HG02840 (cell line): ENCODE results near the gene FAM124A.

Source experiments
- ATAC-seq: cut with Tn5 transposase; IDR thresholded peaks from one replicate; pipeline ENCODE4 v1.9.1; 2021; ENCODE audit warnings: mild to moderate bottlenecking, moderate library complexity, moderate number of reproducible peaks; ENCODE audit not compliant: unreplicated experiment, low FRiP score

FAM124A gene

DNA sequence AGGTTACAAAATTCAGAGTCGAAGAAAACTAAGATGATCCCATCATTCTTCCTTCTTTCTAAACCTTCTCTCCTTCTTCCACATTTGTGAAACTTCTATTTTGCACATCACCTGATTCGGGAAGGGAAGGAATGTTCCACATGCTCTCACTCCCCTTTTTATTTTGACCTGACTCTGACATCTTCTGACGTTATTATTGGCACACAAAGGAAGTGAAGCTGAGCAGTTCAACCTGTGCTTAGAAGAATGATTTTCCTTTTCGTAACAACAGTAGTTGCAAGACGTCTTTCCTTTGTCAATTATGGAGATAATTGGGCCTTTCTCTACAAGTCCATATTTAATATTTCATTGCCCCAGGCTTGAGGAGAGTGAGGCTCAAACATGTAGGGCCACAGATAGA is 18.0 kb downstream of the FAM124A start:
- no peak for ATAC-seq

DNA sequence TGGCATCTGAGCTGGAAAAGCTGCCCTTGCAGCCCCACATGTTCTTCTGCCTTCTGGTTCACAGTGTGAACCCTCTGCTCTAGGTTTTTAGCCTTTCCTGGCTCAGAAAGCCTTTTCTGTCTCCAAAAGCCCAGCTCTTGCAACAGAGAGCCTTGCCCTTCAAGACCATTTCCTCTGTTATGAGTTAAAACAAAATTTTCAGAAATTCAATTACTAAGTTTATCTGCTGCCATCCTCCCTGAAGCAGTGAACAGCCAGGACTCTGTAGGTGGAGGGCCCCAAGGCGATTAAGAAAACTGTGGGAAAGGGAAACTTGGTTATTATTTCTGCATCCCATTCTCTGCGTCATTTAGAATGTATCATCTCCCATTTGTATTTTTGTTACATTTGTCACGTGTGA is 18.8 kb downstream of the FAM124A start:
- ATAC-seq = no peak

DNA sequence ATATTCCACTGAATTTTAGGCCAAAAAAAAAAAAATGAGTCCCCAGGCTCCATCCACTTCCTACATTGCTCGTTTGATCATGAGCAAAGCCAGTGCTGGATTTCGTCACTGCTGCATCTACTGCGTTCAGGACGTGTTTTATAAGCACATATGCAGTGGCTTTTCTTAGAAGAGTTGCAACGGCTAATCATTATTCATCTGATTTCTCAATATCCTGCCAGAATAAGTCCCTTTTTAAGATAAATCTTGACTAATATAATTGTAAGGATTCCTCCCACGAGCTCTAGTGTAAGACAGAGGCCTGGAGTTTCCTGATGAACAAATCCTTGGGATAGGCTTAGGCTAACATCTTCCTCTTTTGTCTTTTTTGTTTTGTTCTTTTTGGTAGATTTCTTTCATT is 19.5 kb downstream of the FAM124A start:
- ATAC-seq = no peak

DNA sequence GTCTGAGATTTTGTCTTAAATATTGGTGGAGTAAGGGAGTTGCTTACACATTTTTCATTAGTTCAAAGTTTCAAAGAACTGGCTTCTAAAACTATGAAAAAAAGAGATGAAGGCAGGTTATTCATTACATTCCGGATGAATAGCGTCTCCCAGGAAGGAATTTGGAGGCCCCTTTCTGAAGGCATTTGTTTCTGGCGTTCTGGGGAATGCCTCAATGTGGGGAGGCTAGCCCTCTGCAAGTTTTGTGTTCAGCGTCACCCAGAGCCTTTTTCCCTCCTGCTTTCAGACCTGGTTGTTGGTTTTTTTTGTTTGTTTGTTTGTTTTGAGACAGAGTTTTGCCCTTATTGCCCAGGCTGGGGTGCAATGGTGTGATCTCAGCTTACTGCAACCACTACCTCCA is 21.0 kb downstream of the FAM124A start:
- no peak for ATAC-seq

DNA sequence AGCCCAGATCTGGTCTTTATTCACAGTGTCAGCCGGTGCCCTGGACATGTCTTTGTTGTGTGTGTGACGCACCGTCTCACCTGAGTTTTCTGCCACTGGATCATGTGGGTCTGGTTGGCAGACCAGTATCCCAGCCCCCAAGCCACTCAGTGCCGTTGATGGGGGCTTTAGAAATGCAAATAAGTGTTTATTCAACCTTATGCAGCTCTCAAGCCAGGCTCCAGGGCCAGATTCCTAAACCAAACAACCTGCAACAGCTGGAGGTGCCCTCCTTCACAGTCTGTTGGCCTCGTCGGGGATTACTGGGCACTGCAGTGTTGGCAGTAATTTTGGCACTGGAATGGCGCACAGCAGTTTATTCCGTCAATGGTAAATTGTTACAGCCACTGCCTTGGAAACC is 21.6 kb downstream of the FAM124A start:
- no peak for ATAC-seq

DNA sequence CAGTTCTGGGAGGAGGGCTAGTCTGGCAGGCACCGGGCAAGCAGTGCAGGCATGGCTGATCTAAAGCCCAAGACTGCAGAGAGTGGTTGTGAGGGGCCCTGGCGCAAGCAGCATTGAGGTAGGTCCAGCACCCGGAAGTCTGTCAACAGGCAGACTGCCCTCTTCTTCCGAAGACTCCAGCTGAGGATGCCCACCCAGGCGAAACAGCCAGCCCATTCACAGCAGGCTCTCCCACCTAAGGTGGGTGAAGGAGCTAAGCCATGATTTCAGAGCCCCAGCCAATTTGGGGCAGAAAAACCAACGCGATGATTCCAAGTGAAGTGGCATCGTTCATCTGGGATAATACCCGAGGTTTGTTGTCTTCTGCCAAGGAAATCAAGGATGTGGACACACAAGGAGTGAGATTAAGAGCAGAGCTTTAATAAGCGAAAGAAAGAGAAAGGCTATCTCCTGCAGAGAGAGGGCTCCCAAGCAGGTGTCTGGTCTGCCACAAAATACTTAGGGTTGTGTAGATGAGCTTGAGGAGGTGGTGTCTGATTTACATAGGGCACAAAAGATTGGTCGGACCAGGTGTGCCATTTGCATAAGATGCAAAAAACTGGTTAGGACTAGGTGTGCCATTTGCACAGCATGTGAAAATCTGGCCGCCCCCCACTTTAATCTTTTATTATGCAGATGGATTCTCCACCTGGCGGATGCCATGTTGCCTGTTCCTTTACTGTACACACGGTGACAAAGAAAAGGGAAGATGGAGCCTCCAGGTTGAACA is 22.6 kb downstream of the FAM124A start:
- ATAC-seq = no peak

DNA sequence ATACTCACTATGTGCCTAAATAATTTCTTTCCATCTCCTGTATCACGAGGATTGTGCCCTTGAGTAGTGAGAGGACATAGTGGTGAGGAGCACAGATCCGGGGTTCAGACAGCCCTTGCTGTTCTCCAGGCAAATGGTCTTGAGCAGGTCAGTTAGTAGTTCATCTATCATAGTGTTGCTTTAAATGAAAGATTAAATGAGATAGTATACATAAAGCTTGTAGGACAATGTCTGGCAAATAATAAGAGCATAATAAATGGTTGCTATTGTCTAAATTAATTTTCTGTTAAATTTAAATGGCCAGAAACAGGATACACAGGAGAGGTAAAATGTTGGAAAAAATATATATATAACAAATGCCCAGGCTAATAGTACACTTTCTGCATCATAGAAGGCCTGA is 23.4 kb downstream of the FAM124A start:
- no peak for ATAC-seq

DNA sequence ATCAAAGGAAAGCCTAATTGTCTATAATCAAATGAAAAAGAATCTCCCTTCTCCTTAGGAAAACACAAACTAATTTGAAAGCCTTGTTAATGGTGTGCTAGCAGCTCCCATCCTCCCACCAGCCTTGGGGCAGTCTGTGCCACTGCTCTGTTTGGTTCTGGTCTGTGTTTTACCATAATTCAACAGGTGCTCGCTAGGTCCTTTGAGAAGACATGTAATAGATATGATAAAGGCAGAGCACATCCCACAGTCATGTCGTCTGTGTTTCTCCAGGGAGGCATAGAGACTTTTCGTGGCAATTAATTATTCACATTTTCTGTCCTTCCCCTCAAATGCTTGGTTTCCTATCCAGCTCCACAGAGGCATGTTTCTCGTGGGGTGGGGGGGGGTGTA is 23.8 kb downstream of the FAM124A start:
- no peak for ATAC-seq

DNA sequence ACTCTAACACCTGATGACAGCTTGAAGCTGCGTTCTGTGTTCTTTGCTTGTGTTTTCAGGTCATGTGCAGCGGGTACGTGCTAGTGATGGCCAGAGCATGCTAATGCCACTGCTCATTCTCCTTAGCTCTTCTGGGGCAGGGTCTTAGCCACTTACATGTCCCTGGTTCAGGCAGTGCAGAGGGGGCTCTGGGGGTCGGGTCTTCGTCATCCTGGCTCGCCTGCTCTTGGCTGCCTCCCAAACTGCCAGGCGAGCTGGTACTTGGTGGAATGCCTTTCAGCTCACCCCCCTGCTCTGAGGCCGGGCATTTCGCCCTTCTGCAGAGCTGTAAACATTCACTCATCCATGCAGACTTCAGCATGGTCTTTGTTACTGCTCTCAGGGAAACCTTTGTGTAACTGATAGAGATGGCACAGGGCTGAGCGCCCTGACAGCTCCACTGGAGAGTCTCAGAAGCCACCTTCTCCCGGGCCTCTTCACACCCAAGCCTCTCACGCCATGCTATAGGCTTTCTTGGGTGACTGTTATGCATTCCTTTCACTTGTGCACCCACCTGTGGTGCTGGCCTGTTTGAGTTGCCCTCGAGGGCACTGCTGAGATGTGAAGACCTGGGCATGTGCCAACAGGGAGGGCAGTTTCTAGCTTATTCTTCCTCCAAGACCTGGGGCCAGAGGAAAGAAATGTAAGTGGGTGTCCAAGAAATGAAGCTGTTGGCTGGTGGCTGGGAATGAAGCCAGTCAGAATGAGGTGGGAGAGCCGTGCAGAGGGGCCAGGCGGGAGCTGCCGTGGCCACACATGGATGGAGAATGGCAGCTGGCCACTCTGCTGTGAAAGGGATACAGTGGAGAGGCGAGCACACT is 24.4 kb downstream of the FAM124A start:
- ATAC-seq = no peak

DNA sequence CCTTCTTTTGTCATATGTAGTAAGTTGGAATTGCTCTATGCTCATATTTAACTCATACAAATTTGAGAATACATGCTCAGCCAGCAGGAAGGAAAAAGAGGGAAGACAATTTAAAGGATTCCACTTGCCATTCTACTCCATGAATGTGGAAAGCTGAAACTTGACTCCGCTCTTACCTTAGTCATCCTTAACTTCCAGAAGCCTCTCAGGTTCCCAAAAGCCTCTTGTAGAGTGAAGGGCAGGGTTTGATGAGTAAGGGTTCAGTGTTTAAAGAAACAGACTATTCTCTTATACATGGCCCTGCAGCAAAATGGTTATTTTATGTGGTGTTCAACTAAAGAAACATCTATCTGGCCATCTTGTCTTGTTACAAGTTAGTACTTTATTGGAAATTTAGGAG is 27.1 kb downstream of the FAM124A start:
- no peak for ATAC-seq

DNA sequence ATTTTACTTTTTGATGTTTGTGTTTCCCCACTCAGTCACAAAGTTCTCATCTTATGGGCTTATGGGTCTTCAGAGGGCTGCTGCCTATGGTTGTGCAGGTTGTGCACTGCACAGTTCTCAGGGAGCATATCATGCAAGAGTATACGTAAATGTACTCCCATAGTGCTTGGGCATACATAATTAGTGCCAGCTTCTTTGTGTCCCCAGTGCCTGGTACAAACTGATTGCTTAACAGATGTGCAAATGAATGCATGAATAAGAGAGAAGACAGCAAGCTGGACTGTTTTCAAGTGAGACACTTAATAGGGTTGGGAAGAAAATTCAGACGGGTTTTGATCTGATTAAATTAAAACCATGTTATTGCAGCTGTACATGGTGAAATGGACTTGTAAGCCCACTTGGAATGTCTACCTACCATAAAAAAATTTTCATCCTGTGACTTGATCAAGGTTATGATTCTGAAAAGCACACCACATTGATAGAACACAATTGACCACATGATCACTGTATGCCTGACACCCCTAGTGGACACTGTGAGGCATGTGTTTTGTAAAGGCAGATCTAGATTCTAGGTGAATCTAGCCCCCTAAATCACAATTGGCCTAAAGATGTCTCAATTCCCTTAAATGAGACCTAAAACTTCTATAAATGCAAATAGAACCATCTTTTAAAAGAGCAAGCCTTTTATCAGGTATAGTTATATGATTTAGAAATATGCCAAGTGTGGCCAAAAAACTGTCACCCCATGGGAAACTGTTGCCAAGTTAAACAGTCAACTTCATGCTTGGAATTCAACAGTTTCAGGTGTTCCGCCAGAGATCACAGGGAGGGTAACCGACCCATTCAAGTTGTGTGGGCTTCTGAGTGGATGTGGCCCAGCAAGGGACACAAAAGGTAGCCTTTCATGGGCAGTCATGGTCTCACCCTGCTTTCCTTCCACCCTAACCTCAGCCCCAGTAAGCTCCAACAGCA is 27.9 kb downstream of the FAM124A start:
- no peak for ATAC-seq

DNA sequence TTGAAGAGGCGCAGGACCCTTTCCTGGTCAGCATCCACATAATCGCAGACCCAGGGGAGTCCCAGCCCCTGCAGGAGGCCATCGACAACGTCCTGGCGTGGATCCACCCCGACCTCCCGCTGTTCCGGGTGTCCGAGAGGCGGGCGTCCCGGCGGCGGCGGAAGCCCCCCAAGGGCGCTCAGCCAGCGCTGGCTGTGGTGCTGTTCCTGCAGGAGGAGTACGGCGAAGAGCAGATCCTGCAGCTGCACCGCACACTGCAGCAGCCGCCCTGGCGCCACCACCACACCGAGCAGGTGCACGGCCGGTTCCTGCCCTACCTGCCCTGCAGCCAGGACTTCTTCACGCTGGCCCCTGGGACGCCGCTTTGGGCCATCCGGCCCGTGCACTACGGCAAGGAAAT is 29.3 kb downstream of the FAM124A start:
- ATAC-seq = no peak

DNA sequence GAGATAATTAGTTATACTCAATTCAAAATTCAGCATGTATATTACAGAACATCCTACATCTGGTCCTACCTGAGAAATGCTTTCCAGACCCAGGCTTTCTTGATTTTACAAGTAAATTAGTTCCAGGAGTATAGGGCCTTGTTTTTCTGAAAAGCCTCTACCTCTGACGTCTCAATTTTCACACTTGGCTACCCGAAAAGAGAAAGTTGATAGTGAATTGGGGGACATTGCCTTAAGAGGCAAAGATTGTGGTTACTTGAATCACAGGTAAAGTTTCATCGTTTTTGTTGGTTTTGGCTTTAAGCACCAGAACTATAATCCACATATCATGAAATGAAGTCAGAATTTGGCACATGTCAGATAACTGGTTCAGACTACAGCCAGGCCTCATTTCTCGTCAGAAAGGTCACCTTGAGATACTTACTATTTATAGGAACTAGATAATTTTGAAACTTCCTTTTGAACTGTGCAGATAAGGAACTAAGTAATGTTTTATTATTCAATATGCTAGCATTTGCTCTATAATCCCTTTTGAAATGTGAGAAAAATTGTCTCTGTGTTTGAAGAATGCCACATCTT is 30.8 kb downstream of the FAM124A start:
- ATAC-seq = no peak

DNA sequence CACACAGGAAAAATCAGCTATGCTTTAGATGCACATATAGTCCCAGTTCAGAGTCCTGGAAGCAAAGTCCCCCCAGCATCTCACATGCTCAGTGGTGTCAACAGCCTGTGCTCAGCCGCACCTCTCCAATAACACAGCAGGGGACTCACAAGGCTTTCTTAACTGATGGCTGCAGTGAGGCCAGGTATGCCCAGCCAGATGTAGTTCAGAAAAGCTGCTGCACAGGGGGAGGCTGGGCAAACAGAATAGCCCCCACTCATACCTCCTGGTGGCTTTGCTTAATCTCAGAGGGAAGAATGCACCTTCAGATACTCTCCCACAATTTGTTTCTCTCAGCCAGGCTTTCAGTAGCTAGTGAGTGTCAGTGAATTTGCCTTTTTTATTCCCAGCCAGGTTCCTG is 33.4 kb downstream of the FAM124A start:
- ATAC-seq = no peak

DNA sequence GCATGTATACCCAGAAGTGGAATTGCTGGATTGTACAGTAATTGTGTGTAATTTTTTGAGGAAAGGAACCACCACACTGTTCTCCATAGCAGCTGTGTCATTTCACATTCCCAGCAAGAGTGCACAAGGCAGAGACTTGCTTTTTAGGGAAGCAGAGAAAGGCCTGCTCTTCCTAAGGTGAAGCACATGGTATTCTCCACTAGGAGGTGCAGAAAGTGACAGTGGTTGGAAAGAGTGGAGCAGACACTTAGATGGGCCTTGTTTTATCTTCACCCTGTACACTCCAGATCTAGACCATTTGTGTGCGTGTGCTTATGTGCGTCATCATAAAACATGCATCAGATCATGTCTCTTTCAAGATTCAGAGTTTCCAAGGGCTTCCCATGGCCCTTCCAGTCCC is 35.0 kb downstream of the FAM124A start:
- no peak for ATAC-seq

DNA sequence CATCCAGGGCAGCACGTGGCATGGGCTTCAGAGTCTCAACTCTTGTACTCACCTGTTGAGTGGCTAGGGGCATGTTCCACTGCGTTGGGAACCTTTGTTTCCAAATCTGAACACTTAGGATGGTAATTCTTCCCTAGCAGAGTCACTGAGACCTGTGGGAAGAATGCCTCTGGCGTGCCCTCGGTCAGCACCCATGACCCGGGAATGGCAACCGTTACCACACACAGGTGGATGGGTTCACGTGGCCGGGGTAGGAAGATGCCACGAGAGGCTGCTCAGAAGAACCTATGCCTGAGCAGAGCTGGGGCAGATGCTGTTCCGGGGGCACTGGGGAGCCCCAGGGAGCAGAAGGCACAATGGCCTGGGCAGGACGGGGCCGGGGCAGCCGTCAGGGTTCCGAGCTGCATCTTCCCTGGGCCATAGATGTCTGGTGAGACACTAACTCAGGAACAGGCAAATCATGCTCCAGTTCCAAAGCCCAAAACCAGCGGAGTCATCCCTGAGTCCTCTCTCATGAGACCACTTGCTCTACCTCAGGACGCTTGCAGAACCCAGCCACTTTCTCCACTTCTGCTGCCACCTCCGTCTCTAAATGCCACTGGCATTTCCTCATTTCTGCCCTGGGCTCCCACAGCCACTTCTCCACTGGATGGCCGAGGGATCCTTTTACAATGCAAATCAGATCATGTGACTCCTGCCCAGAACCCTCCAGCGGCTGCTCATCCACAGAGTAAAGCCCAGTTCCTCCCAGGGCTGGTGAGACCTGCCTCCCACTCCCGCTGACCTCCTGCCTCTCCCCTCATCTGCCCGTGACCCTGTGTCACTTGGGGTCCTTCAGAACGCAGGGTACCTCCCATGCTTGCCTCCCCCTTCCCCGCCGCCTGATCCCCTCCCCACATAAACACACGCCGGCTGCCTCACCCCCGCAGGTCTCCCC is 36.7 kb downstream of the FAM124A start:
- no peak for ATAC-seq

DNA sequence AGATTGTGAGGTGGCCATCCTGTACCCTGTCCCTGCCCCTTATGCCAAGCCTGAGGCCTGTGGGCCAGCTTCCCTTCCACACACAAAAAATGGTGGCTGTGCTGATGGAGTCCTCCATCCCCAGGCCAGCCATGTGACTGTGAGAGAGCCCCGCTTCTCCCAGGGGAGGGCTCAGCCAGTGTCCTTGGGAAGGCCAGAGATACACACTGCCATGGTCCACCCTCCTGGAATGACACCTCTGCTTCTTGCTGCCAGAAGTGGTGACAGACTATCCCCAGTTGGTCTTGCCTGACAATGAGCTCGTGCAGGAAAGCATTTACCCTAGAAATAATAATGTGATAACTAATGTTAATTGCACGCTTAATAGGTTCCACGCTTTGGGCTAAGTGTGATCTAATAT is 38.0 kb downstream of the FAM124A start:
- no peak for ATAC-seq

DNA sequence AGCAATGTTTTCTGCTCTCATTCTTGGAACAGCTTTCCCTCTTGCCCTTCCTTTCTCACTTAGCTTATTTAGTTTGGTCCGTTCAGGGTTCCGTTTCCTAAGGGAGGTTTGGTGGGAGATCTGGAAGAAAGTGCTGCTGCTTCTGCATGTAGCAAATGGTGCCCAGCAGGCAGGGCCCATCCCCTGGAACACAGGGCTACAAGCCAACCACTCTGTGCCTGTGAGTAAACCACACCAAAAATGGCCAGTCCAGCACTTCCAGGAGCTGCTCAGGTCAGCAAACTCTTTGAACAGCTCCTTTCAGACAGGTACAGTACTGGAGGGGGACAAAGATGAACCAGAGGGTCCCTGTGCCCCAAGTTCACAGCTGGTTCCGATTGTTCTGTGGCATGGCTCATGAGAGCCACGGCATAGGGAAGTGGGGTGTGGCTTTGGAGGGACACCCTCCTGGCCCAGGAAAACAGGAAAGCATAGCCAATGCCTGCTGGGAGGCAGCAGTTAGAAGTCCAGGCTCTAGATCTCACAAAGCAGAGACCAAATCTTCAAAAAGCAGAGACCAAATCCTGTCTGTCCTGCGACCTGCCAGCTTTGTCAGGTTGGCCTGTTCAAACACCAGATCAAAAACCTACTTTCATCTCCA is 39.5 kb downstream of the FAM124A start:
- no peak for ATAC-seq
